SK-N-SH (cell line): ENCODE data around the gene PLEKHM3. TPM values are rescaled to one million over a fixed set of nuclear protein-coding genes. Genes with fewer than 3 reads are reported as not detected.

Experiments used
- CTCF ChIA-PET: fragments of 300-600, 350-600 bp; formaldehyde crosslinking; extraction: SDS; loops from one replicate; lab custom pipeline; 2021; lab: Yijun Ruan, JAX
- POLR2A ChIA-PET: fragments of 350-600 bp; sonication (Branson Sonifier 250); formaldehyde crosslinking; extraction: SDS; loops from one replicate; lab custom pipeline; 2020; ENCODE audit warnings: antibody characterized with exemption, inconsistent platforms; lab: Yijun Ruan, JAX
- DNase-seq: peaks from one replicate; pipeline ENCODE4 v3.0.0; 2012
- H2AFZ ChIP-seq: fragments of 200-600 bp; sonication (generic); 2 replicates; pipeline ENCODE4 v1.8.1; 2016; ENCODE audit warnings: antibody characterized with exemption, mild to moderate bottlenecking, low read depth
- H3F3A ChIP-seq: fragments of 200-600 bp; sonication (generic); replicated peaks from 2 replicates; pipeline ENCODE3; 2016; ENCODE audit warnings: antibody characterized with exemption, mild to moderate bottlenecking; ENCODE audit not compliant: insufficient read depth
- H3K27ac ChIP-seq, 2 experiments: fragments of 200-500 bp in 1 of 2; fragments of 200-600 bp in 1 of 2; sonication (Bioruptor generic) in 1 of 2; sonication (generic), shearing (Covaris generic) in 1 of 2; 2 replicates each; pipeline versions ENCODE4 v1.5.1 to v1.6.1; 2014 to 2016; ENCODE audit warnings: low read depth in 2 of 2, inconsistent platforms in 1 of 2, low read length in 1 of 2, mild to moderate bottlenecking in 1 of 2, mixed read lengths in 1 of 2
- H3K27me3 ChIP-seq: fragments of 200-600 bp; sonication (generic), shearing (Covaris generic); 2 replicates; pipeline ENCODE4 v1.6.1; 2016; ENCODE audit warnings: mixed run types; ENCODE audit not compliant: insufficient read depth
- H3K36me3 ChIP-seq, 2 experiments: fragments of 200-500 bp in 1 of 2; fragments of 200-600 bp in 1 of 2; sonication (Bioruptor generic) in 1 of 2; sonication (generic) in 1 of 2; replicated peaks in 1 of 2; 2 replicates each; pipeline versions ENCODE3 to v1.5.1; 2014 to 2016; ENCODE audit warnings: low read length in 1 of 2, mild to moderate bottlenecking in 1 of 2; ENCODE audit not compliant: insufficient read depth in 2 of 2, control insufficient read depth in 1 of 2
- H3K4me1 ChIP-seq, 2 experiments: fragments of 200-500 bp in 1 of 2; fragments of 200-600 bp in 1 of 2; sonication (Bioruptor generic) in 1 of 2; sonication (generic), shearing (Covaris generic) in 1 of 2; 2 replicates each; pipeline versions ENCODE4 v1.5.1 to v1.6.1; 2014 to 2016; ENCODE audit warnings: low read depth in 1 of 2, low read length in 1 of 2, mixed run types in 1 of 2; ENCODE audit not compliant: insufficient read depth in 2 of 2, control insufficient read depth in 1 of 2
- H3K4me2 ChIP-seq: fragments of 200-600 bp; sonication (generic), shearing (Covaris generic); 2 replicates; pipeline ENCODE4 v1.6.1; 2017; ENCODE audit warnings: mixed run types
- H3K4me3 ChIP-seq, 2 experiments: fragments of 200-500 bp in 1 of 2; fragments of 200-600 bp in 1 of 2; sonication (Bioruptor generic) in 1 of 2; sonication (generic), shearing (Covaris generic) in 1 of 2; 2 replicates each; pipeline versions ENCODE4 v1.5.1 to v1.8.1; 2014 to 2016; ENCODE audit warnings: low read depth in 2 of 2, inconsistent platforms in 1 of 2, low read length in 1 of 2, mild to moderate bottlenecking in 1 of 2, mixed read lengths in 1 of 2, moderate library complexity in 1 of 2
- H3K79me2 ChIP-seq: fragments of 200-600 bp; sonication (generic); 2 replicates; pipeline ENCODE4 v1.8.1; 2017; ENCODE audit warnings: mild to moderate bottlenecking; ENCODE audit not compliant: insufficient read depth
- H3K9ac ChIP-seq: fragments of 200-600 bp; sonication (generic); 2 replicates; pipeline ENCODE4 v1.6.1; 2017; ENCODE audit warnings: mixed run types
- H3K9me2 ChIP-seq: fragments of 200-600 bp; sonication (generic); 2 replicates; pipeline ENCODE4 v1.6.1; 2017; ENCODE audit warnings: mixed run types
- H3K9me3 ChIP-seq: fragments of 200-600 bp; sonication (generic); 2 replicates; pipeline ENCODE4 v1.6.1; 2017; ENCODE audit warnings: mixed run types, mild to moderate bottlenecking, moderate library complexity
- H4K20me1 ChIP-seq: fragments of 200-600 bp; sonication (generic); 2 replicates; pipeline ENCODE4 v1.6.1; 2017; ENCODE audit warnings: mild to moderate bottlenecking, mixed run types; ENCODE audit not compliant: insufficient read depth
- CHD2 ChIP-seq: fragments of 150-350 bp; IDR thresholded peaks from 2 replicates; pipeline ENCODE4 v1.6.1; 2018; ENCODE audit warnings: low read length; ENCODE audit not compliant: partially characterized antibody
- ELF1 ChIP-seq: IDR thresholded peaks from 2 replicates; pipeline ENCODE4 v1.4.0; 2012
- EP300 ChIP-seq, 2 experiments: IDR thresholded peaks; 2 replicates each; pipeline versions ENCODE4 v1.4.0 to v1.6.1; 2012; ENCODE audit warnings: borderline replicate concordance in 1 of 2, low read depth in 1 of 2, low read length in 1 of 2
- EZH2phosphoT487 ChIP-seq: fragments of 200-600 bp; sonication (generic); IDR thresholded peaks from 2 replicates; pipeline ENCODE4 v1.6.1; 2017; ENCODE audit warnings: low read depth, mixed run types, mild to moderate bottlenecking, antibody characterized with exemption, moderate library complexity, borderline replicate concordance
- GABPA ChIP-seq: IDR thresholded peaks from 2 replicates; pipeline ENCODE4 v1.4.0; 2012; ENCODE audit warnings: low read depth, mild to moderate bottlenecking
- NFIC ChIP-seq: IDR thresholded peaks from 2 replicates; pipeline ENCODE4 v1.4.0; 2012; ENCODE audit warnings: borderline replicate concordance
- RCOR1 ChIP-seq: fragments of 150-350 bp; IDR thresholded peaks from 2 replicates; pipeline ENCODE4 v1.6.1; 2017; ENCODE audit warnings: antibody characterized with exemption, low read length
- RFX5 ChIP-seq: IDR thresholded peaks from 2 replicates; pipeline ENCODE4 v1.6.1; 2012; ENCODE audit warnings: mild to moderate bottlenecking, improper control_type of control experiment, low read length
- TAF1 ChIP-seq: IDR thresholded peaks from 2 replicates; pipeline ENCODE4 v1.6.1; 2012; ENCODE audit warnings: low read depth, mild to moderate bottlenecking, low read length, moderate library complexity, borderline replicate concordance
- YY1 ChIP-seq: IDR thresholded peaks from 2 replicates; pipeline ENCODE4 v1.4.0; 2012; ENCODE audit warnings: low read depth, mild to moderate bottlenecking
- WGBS: methylation state at CpG from one replicate; pipeline ENCODE4 v1.1.6; 2017; ENCODE audit warnings: low lambda C conversion rate; 5-methylcytosine and 5-hydroxymethylcytosine counted together
- polyA plus RNA-seq, 3 experiments: library from polyadenylated mRNA; depleted of rRNA; stranded (reverse); fragments of >200 nt; gene quantifications; 2 replicates each; pipeline ENCODE4 v1.2.3, GENCODE V29; 2012
- TF ChIP-seq, protein P1 (sequence below): fragments of 150-350 bp; IDR thresholded peaks from 2 replicates; pipeline ENCODE4 v1.6.1; 2017; ENCODE audit warnings: antibody characterized with exemption, low read length, low read depth, borderline replicate concordance
- TF ChIP-seq, protein P2 (sequence below): IDR thresholded peaks from 2 replicates; pipeline ENCODE4; 2012

The PLEKHM3 gene
- polyA plus RNA-seq, 1 of the 3 experiments (the other 2 are of a cell fraction), result 1.9 TPM

DNA sequence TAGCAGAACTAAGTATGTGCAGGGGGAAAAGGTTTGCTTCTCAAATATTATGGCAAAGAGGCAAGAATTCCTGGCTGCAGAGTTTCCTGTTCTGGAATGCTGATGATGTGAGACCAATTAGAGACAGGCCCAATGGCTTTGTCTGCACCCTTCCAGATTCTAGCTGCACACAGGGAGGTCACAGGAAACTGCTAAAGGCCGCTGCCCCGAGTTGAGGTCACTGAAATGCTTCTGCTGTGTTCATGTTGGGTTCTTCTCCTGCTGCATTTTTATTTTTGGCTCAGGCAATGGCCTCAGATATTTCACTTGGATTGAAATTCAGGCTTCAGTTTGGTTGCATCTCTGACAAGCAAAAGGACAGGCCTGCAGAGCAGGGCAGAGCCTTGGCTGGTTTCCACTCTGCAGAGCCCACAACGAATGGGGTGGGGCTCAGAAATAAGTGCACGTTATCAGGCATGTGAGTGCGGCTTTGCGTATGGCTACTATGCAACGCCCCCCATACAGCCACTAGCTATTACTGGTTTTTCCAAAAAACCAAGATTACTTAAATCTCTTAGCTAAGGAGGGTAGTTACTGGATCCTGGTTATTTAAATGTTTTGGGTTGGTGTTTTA is 188.7 kb downstream of the PLEKHM3 start:
- H3K36me3 ChIP-seq, result no peaks in the 10 kb centered on the region
- H3K4me1 ChIP-seq, result peaks cover 0 to 4% of the 10 kb centered on the region in 2 experiments; a peak in 1 of 4 replicates
- POLR2A ChIA-PET, result no interaction called here
- TF ChIP-seq EZH2phosphoT487, result no peak
- no peak for TF ChIP-seq GABPA
- TF ChIP-seq, all 33 proteins: peak for 0
- no peak overlapping the region for H3K27ac ChIP-seq
- CTCF ChIA-PET, result interaction anchor here (1.2 to 2.0 kb wide), 3 partner anchors 11 to 136 kb away, joined by 4 to 6 read pairs (median 5); no protein-coding TSS in a partner anchor
- H3K79me2 ChIP-seq, result no peaks in the 10 kb centered on the region
- WGBS, result 67% methylated on average over 7 of the region's 7 CpGs
- no peaks in the 10 kb centered on the region for H3F3A ChIP-seq
- H3K27me3 ChIP-seq, result no peaks in the 10 kb centered on the region
- no peak overlapping the region for H3K4me3 ChIP-seq
- H3K9me3 ChIP-seq, result no peaks in the 10 kb centered on the region
- H3K9me2 ChIP-seq, result no peaks in the 10 kb centered on the region
- no peak overlapping the region for H3K9ac ChIP-seq
- H3K4me2 ChIP-seq, result no peak overlapping the region
- no peak for DNase-seq
- H4K20me1 ChIP-seq, result no peaks in the 10 kb centered on the region
- H2AFZ ChIP-seq, result no peak overlapping the region

DNA sequence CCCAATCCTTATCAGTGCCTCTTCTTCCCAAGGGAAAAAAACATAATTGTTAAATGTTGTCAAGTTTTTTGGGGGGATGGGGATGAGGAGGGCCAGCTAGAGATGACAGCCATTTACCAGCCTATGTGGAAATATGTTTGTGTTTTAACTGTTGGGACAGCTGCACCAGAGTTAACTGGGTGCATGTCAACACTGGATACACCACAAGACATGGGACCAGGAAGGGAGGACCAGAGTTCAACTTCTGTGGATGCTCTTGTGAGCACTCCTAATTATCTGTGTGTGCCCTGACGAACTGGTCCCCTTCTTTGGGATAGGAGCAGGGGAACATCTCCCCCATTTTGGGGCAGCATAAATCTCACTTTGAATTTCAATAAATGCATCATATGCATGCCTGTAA is 189.5 kb downstream of the PLEKHM3 start:
- POLR2A ChIA-PET, result no interaction called here
- CTCF ChIA-PET, result interaction anchor here (2.0 kb wide), 1 partner anchor 137 kb away, joined by 6 read pairs; no protein-coding TSS in a partner anchor
- H3K79me2 ChIP-seq, result no peaks in the 10 kb centered on the region
- WGBS, result 80% methylated on average over 1 of the region's 1 CpG
- DNase-seq, result no peak
- H4K20me1 ChIP-seq, result no peaks in the 10 kb centered on the region
- peaks cover 0 to 4% of the 10 kb centered on the region in 2 experiments; a peak in 1 of 4 replicates for H3K4me1 ChIP-seq
- no peak overlapping the region for H3K4me2 ChIP-seq
- no peak overlapping the region for H2AFZ ChIP-seq
- H3K4me3 ChIP-seq, result no peak overlapping the region
- no peaks in the 10 kb centered on the region for H3K27me3 ChIP-seq
- no peaks in the 10 kb centered on the region for H3K9me3 ChIP-seq
- no peak for TF ChIP-seq ELF1
- no peak for TF ChIP-seq CHD2
- TF ChIP-seq TAF1, result no peak
- TF ChIP-seq NFIC, result no peak
- TF ChIP-seq EP300 (IDR thresholded peaks at IDR 0.05; ENCODE audit: borderline replicate concordance in 1 of 2, low read depth in 1 of 2, low read length in 1 of 2), result no peak
- no peak for TF ChIP-seq RFX5
- TF ChIP-seq, protein P1, sequence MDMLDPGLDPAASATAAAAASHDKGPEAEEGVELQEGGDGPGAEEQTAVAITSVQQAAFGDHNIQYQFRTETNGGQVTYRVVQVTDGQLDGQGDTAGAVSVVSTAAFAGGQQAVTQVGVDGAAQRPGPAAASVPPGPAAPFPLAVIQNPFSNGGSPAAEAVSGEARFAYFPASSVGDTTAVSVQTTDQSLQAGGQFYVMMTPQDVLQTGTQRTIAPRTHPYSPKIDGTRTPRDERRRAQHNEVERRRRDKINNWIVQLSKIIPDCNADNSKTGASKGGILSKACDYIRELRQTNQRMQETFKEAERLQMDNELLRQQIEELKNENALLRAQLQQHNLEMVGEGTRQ, result no peak
- TF ChIP-seq, protein P2, sequence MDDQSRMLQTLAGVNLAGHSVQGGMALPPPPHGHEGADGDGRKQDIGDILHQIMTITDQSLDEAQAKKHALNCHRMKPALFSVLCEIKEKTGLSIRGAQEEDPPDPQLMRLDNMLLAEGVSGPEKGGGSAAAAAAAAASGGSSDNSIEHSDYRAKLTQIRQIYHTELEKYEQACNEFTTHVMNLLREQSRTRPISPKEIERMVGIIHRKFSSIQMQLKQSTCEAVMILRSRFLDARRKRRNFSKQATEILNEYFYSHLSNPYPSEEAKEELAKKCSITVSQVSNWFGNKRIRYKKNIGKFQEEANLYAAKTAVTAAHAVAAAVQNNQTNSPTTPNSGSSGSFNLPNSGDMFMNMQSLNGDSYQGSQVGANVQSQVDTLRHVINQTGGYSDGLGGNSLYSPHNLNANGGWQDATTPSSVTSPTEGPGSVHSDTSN, result no peak
- TF ChIP-seq RCOR1, result no peak
- no peak for TF ChIP-seq YY1
- TF ChIP-seq, all 33 proteins: peak for 0
- H3K9ac ChIP-seq, result no peak overlapping the region
- no peaks in the 10 kb centered on the region for H3F3A ChIP-seq
- no peaks in the 10 kb centered on the region for H3K9me2 ChIP-seq
- no peaks in the 10 kb centered on the region for H3K36me3 ChIP-seq
- H3K27ac ChIP-seq, result no peak overlapping the region
